Measurements from ENCODE around the gene MCUB.
"Not testable (repeated sequence)": the region's sequence is repeated elsewhere in the genome, so short reads cannot be mapped to it uniquely, and the experiment has no call there.

MCUB gene

GRCh38 chr4:109559983-109560686, at the start of gene MCUB:
TSS of gene MCUB (plus strand) at chr4:109560246. CDS start at chr4:109560338, 92 bp downstream.
- DNase-seq = peak; percentile 97

- no peak for DNase-seq
These were observed 49.4 kb upstream of the MCUB start for GRCh38 chr4:109510687-109511086.

GRCh38 chr4:109511414-109511813, 48.6 kb upstream of the MCUB start:
- no peak for DNase-seq

GRCh38 chr4:109513368-109513767, 46.7 kb upstream of the MCUB start:
- not testable (repeated sequence) for DNase-seq

- no peak for DNase-seq
These were observed 27.9 kb upstream of the MCUB start for GRCh38 chr4:109532182-109532581.

- no peak for DNase-seq
These were observed 14.6 kb upstream of the MCUB start for GRCh38 chr4:109545401-109545800.

GRCh38 chr4:109547394-109547793, 12.7 kb upstream of the MCUB start:
- DNase-seq = no peak

GRCh38 chr4:109548655-109549054, 11.4 kb upstream of the MCUB start:
- no peak for DNase-seq

GRCh38 chr4:109552237-109552636, 7.8 kb upstream of the MCUB start:
- DNase-seq = no peak

GRCh38 chr4:109553130-109553529, 6.9 kb upstream of the MCUB start:
- no peak for DNase-seq

- no peak for DNase-seq
These were observed 5.1 kb upstream of the MCUB start for GRCh38 chr4:109554971-109555370.

- DNase-seq = no peak
These were observed 2.6 kb upstream of the MCUB start for GRCh38 chr4:109557433-109557832.

- DNase-seq = not testable (repeated sequence)
These were observed 2.0 kb upstream of the MCUB start for GRCh38 chr4:109558095-109558494.

- peak; percentile 81 for DNase-seq
These were observed 442 bp upstream of the MCUB start for GRCh38 chr4:109559625-109559982.

GRCh38 chr4:109560687-109561461, 828 bp downstream of the MCUB start:
- peak; percentile 82 for DNase-seq

GRCh38 chr4:109562457-109563239, 2.6 kb downstream of the MCUB start:
- DNase-seq = no peak

GRCh38 chr4:109571494-109571893, 11.4 kb downstream of the MCUB start:
- DNase-seq = no peak

- DNase-seq = no peak
These were observed 12.1 kb downstream of the MCUB start for GRCh38 chr4:109572154-109572553.

GRCh38 chr4:109574443-109574850, 14.4 kb downstream of the MCUB start:
- DNase-seq = no peak

GRCh38 chr4:109574931-109575804, 15.1 kb downstream of the MCUB start:
- peak; percentile 63 for DNase-seq

GRCh38 chr4:109576462-109576861, 16.4 kb downstream of the MCUB start:
- no peak for DNase-seq

GRCh38 chr4:109578846-109579245, 18.8 kb downstream of the MCUB start:
- DNase-seq = no peak

GRCh38 chr4:109579997-109580396, 20.0 kb downstream of the MCUB start:
- DNase-seq = not testable (repeated sequence)
